HCEC 1CT (cell line): Measurements from ENCODE around the gene KLHL42.
"Not testable (repeated sequence)": the region's sequence is repeated elsewhere in the genome, so short reads cannot be mapped to it uniquely, and the experiment has no call there.

Experiments used
- DNase-seq: peaks from one replicate; pipeline ENCODE4 v3.0.0-alpha.2; 2017

KLHL42 gene

DNA sequence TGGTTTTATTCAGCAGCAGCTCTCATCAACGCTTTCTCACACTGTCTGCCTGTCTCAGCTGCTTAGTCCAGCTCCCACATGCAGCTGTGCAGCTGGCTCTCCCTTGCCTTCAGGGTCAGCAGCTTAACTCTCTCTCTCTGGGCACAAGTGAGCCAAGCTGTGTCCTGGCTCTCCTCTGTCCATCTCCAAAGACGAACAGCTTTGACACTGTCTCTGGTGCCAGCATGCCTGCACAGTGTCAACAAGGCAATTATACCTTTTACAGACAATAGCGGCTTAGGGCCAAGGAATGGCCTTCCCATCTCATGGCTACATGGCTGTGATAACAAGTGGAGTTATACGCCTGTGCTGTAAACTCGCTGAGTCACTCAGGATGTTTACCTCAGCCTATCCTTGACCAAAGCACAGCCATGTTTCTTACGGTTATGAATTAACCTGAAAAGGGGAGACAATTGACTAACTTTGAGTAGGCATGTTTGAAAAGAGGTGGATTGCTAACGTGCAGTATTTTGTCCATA, 38.4 kb downstream of the KLHL42 start:
- DNase-seq, result no peak

DNA sequence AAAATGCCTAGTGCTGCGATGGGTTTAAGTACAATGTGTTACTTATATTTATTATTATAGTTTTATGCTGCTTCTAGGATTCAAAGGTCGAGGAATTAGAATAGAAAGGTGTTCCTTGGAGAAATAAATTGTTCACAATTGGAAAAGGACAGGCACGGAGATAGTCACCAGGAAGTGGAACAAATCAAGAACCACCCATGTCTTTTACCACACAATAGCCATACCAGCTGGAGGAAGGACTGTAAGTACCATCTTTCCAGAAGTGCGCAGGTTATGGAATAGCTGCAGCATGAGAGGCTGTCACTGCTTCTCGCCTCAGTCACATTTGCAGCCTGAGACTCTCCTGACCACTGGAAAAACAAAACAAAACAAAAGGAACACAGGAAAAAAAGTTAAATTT, 40.5 kb downstream of the KLHL42 start:
- DNase-seq, result no peak

GRCh38 chr12:27821259-27821973, 41.4 kb downstream of the KLHL42 start:
- DNase-seq, result peak; percentile 80

DNA sequence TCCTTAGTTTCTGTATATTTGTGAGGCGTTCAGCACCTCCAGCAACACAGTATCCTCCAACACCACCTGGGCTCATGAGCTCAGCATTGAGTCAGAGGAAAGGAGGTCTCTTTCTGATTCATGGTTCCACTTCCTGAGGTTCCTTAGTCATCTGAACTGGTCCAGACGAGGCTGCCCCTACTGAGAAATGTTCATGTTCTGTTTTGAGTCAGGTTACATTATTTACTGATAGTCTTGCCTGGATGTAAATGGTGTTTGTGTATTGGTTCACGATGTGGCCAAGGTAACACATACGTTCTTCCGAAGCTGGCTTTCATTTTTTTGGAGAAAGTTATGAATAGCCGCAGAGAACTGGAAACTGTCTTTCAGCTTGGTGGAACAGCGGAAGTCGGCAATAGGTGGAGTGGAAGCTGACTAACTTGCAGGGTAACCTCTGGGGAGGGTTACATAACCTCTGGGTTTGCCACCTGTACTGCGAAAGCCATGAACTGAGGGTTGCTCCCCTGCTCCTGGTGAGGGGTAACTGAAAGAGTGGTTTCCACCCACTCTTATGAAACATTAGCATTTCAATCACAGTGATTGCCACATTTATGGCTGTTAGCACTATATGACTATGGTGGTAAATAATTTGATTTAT, 42.2 kb downstream of the KLHL42 start:
- peak; percentile 95 for DNase-seq

GRCh38 chr12:27823038-27823437, 43.0 kb downstream of the KLHL42 start:
- no peak for DNase-seq

DNA sequence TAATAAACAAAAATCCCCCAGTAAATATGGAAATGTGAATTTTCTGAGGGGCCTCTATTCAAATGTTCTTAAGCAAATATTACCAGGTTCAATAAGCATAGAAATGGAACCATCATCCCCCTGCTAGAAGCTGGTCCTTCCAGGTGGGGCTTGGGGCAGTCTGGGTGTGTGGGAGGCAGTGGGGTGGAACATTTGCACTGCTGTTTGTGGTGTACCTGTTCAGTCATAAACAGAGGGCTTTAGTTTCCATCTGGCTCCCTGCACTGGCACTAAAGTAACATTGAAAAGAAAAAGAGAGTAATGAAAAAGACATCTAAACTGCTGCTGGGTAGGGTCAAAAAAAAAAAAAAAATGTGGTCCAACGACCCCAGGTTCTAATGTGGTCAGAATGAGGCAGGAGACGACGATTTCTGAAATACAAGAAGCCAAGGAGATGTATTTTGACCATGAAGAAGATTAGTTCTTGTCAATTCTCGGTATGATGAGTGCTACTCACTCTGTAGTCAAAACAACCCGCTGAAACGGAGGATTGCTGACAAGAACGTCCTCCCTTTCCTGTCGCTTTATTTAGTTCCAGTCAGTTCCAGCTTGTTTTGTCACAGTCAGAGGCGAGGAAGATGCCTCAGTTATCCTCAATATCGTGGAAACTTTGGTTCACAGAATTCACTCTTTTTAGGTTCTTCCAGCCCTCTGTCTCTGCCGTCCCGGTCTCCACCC, 44.3 kb downstream of the KLHL42 start:
- DNase-seq, result no peak

- peak; percentile 44 for DNase-seq
These were observed 46.0 kb downstream of the KLHL42 start for GRCh38 chr12:27826076-27826475.

DNA sequence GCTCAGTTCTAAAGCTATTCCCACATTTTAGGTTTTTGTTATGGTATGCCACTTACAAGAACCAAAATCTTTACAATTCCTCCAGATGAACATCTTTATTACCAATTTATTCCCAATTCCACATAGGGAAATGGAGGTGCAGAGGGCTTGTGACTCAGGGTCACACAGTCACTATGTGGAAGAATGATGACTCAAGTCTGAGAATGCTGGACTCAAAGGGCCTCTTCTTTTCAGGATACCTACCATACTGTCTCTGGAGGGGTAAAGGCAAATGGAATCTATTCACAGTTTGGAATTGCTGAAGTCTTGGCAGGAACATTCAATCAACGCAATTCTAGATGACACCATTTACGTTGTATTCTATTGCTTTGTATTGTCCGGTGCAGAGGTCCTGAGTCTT, 48.2 kb downstream of the KLHL42 start:
- peak; percentile 66 for DNase-seq

DNA sequence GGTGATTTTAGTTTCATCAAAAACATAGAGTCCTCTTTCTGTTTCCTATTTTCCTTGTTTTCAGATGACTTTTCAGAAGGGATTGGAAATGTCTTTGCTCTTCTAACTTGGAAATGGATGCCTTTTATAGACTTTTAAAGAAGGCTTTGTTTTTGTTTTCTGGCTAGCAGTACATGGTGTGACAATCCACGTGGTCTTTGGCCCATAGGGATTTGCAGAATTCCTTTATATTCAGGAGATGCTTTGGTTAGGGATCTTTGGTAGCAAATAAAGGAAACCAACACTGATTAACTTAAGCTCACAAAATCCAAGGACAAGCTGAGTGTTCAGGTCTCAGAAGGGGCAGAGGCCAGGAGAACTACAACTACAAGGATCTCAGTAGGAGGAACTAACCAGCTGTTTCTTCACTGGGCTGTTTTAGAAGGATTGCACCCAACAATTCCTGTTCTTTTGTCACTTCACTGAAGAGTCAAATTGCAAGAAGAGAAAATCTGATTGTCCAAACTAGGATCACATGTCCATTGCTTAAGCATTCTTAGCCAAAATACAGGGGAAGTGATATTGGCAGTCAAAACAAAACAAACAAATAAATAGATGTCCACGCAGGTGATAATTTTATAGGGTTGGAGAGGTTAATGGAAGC, 58.6 kb downstream of the KLHL42 start:
- no peak for DNase-seq

GRCh38 chr12:27840229-27840999, 60.4 kb downstream of the KLHL42 start:
- DNase-seq, result peak; percentile 34

DNA sequence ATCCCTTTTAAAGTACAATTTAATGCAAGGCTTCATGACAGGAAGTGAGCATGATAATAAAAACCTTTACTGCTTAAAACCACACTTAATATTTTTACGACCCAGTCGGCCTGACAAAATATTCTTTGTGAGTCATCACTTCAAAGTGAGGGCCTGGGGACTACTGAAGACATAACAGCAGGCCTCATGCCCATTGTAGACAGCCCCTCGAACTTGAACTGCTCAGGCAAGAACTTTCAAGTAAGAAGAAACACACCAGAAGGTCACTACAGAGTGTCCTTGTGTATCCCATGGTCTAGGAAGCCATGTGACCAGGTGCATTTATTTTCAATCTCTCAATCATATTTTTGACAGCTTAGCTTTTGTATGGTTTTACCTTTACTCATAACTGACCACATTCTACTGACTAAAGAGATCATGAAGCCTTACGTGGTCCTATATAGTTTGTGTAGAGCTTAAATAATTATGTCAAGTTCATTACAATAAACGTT, 61.4 kb downstream of the KLHL42 start:
- DNase-seq, result peak; percentile 31

- peak; percentile 56 for DNase-seq
These were observed 63.7 kb downstream of the KLHL42 start for GRCh38 chr12:27843714-27844245.

- no peak for DNase-seq
These were observed 64.5 kb downstream of the KLHL42 start for GRCh38 chr12:27844366-27845090.

DNA sequence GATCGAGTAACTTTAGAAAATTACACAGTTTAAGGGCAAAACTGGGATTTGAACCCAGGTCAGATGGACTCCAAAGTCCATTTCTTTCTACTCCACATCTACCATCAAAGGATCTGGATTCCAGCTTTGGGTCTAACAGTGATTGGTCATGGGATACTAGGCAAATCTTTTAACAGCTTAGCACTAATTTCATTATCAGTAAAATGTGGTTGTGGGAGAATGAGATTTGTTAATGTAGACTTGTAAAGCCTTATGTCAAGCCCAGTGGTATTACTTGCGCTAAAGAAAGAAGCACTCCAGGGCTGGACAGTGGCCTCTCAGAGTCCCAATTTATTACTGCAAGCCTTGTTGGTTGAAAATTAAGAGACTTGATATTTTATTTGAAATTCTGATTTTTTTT, 65.2 kb downstream of the KLHL42 start:
- DNase-seq, result no peak

DNA sequence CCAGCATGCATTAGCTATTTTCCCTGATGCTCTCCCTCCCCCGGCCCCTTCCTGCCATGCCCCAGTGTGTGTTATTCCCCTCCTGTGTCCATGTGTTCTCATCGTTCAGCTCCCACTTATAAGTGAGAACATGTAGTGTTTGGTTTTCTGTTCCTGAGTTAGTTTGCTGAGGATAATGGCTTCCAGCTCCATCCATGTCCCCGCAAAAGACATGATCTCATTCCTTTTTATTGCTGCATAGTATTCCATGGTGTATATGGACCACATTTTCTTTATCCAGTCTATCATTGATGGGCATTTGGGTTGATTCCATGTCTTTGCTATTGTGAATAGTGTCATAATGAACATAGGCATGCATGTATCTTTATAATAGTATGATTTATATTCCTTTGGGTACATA, 65.7 kb downstream of the KLHL42 start:
- not testable (repeated sequence) for DNase-seq

DNA sequence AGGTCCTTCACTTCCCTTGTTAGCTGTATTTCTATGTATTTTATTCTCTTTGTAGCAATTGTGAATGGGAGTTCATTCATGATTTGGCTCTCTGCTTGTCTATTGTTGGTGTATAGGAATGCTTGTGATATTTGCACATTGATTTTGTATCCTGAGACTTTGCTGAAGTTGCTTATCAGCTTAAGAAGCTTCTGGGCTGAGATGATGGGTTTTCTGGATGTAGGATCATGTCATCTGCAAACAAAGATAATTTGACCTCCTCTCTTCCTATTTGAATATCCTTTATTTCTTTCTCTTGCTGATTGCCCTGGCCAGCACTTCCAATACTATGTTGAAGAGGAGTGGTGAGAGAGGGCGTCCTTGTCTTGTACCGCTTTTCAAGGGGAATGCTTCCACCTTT, 67.3 kb downstream of the KLHL42 start:
- DNase-seq, result not testable (repeated sequence)

GRCh38 chr12:27851311-27851710, 71.3 kb downstream of the KLHL42 start:
- DNase-seq, result no peak

GRCh38 chr12:27852117-27852516, 72.1 kb downstream of the KLHL42 start:
- no peak for DNase-seq
